Stimulated activated CD4-positive, alpha-beta T cell treated with anti-CD3 and anti-CD28 coated beads, Interleukin-12 subunit alpha, Interleukin-12 subunit beta, amount 100 ng/mL, for 4 hours (primary cell): Measurements from ENCODE around the gene PSRC1.
"Not testable (repeated sequence)": the region's sequence is repeated elsewhere in the genome, so short reads cannot be mapped to it uniquely, and the experiment has no call there.

Experiments used
- DNase-seq: peaks from one replicate; pipeline ENCODE4 v3.0.0-alpha.2; 2020

PSRC1 gene

GRCh38 chr1:109282952-109283747 is at the start of gene PSRC1:
Gene PSRC1 (minus strand): TSS chr1:109283145.
- DNase-seq = peak; percentile 86

- DNase-seq = no peak
These were observed 48.2 kb upstream of the PSRC1 start for GRCh38 chr1:109331113-109331512.

- no peak for DNase-seq
These were observed 44.3 kb upstream of the PSRC1 start for GRCh38 chr1:109327285-109327684.

DNA sequence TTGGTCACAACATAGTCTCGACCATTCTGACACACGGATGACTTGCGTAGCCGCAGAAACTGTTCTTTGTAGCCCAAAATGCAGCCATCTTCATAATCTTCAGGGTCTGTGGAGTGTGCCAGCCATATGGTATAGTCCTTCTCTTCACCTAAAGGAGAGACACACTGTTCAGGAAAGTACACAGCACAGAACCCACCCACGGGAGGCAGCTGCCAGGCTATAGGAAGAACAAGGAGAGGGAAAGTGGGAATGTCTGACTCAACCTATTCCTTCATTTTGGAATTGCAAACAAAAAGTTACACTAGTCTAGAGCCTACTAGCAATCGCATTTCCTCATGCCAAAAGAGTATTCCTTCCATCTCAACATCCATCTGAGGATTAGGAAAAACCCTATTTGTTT is 40.0 kb upstream of the PSRC1 start:
- DNase-seq = no peak

GRCh38 chr1:109319114-109319513 is 36.2 kb upstream of the PSRC1 start:
- DNase-seq = no peak

DNA sequence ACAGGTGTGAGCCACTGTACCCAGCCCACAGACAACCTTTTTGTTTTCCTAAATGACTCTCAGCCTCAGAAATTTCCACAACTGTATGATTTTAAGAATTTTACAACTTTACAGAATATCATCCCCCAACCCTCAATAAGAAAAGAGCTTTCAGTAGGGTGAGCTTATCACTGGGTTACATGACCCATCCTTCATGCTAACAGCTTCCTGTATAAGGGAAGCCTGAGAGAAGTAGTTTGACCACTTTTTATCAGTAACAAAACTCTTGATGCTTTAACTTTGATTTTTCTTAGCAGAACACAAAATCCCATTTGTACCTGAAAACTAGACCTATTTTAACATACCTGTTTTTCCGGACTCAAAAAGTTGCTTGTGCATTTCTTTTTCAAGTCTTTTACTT is 33.6 kb upstream of the PSRC1 start:
- DNase-seq = no peak

DNA sequence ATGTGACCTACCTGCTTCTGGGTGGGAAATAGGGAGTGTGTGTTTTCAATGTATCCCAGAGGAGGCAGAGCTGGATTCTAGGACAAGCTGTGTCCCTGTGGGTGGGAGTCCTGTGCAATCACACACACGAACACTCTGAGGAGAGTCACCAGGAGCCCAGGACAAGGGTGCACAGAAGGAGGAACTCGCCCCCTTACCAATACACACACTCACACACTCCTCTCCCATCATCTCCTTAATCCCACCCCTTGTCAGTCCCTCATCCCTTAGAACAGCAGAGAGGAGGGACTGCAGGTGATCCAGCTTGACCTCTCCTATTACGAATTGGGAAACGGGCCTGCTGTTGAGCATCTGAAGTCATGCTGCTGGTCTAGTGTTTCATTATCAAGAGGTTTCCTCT is 32.3 kb upstream of the PSRC1 start:
- no peak for DNase-seq

DNA sequence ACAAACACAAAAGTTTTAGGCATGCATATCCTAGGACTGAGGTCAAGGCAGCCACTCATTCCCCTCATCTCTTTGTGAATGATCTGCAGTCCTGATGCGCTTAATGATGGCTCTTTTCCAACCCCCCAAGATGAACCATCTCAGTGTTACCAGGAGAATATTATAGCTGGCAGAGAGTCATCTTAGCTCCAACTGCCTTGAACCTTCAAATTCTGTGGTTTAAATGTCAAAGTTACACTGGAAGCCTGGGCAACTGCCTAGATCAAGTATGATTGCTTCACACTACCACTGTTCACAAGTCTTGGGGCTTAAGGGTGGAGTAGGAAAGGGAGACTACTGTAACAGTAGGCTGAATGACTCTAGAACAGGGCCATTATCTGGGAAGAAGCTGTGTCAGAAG is 31.9 kb upstream of the PSRC1 start:
- no peak for DNase-seq

- no peak for DNase-seq
These were observed 30.2 kb upstream of the PSRC1 start for GRCh38 chr1:109312978-109313775.

DNA sequence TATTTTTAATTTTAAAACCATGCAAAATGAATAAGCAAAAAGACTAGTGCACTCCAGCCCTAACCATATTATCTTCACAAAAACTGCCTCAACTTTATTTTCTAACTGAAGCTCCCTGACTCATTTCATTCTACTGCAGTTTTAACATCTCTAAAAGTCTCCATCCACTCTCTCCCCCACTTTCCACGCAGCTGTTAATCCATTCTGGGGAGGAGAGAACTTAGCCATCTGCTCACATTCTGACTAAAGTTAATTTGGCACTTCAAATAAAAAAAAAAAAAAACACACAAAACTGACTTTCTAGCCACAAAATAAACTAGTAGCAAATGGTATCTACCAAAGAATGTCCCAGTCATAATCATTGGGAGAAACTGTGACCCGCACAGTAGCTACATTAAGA is 29.3 kb upstream of the PSRC1 start:
- DNase-seq = no peak

DNA sequence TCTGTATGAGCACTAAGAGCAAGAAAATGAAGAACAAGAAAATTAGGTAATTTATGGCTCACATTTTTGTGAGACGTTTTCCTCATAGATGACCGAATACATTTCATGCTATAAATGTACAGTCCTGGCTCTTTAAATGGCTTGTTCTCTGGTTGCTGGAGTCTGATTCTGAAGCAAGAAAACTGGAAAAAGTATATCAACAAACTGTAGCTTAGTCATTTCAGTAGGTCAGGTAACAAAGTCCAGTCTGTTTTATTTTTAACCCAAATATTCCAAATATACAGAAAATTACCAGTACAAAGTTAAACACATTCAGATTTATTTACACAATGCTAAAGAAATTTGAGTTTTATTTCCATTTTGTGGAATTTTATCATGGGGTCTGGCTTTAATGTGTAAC is 26.4 kb upstream of the PSRC1 start:
- no peak for DNase-seq

- no peak for DNase-seq
These were observed 24.5 kb upstream of the PSRC1 start for GRCh38 chr1:109307274-109308021.

- DNase-seq = no peak
These were observed 23.9 kb upstream of the PSRC1 start, which contains the start of gene MYBPHL for GRCh38 chr1:109306832-109307273. Gene MYBPHL (minus strand): TSS chr1:109307011. CDS start chr1:109306991, 20 bp downstream.

DNA sequence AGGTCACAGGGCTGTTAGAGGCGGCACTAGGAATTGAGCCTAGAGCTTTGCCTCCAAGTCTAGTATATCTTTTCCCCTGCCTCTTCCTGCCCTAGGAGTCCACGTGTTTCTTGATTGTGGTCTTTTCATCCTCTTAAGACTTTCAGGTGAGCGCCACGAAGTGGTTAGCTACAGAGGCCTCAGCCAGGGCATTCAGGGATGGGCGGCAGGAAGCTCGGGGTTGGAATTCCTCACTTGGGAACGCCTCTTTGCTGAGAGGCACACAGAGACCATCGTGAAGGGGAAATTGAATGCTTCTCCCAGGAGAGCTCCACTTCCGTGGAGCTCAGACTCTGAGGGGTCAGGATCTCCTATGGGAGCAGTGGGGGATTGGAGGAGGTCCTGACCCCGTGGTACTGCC is 23.0 kb upstream of the PSRC1 start:
- not testable (repeated sequence) for DNase-seq

DNA sequence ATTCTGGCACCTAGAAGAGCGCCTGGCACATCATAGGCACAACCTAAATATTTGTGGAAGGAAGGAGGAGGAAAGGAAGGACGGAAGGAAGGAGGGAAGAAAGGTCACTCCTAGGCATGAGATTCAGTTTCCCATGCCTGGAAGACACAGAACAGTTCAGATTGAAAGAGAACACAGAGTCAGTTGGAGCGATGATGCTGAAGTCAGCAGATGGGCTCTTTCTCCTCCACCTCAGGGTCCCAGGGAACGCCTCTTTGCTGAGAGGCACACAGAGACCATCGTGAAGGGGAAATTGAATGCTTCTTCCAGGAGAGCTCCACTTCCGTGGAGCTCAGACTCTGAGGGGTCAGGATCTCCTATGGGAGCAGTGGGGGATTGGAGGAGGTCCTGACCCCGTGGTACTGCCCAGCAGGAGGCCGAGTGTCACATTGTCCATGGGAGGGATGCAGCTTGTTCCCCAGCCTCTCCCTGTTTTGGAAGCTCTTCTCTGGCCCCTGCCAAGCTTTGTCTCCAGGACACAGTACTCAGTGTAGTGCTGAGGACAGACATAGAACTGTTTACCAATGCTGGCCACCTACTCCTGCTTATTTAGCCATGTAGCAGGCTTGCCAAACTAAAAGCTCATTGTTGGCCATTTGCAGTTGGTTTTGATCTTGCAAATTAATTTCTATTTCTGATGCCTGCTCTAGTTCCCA is 21.4 kb upstream of the PSRC1 start:
- DNase-seq = no peak

- DNase-seq = no peak
These were observed 18.9 kb upstream of the PSRC1 start for GRCh38 chr1:109301874-109302273.

GRCh38 chr1:109300650-109301151 is 17.8 kb upstream of the PSRC1 start:
- no peak for DNase-seq

DNA sequence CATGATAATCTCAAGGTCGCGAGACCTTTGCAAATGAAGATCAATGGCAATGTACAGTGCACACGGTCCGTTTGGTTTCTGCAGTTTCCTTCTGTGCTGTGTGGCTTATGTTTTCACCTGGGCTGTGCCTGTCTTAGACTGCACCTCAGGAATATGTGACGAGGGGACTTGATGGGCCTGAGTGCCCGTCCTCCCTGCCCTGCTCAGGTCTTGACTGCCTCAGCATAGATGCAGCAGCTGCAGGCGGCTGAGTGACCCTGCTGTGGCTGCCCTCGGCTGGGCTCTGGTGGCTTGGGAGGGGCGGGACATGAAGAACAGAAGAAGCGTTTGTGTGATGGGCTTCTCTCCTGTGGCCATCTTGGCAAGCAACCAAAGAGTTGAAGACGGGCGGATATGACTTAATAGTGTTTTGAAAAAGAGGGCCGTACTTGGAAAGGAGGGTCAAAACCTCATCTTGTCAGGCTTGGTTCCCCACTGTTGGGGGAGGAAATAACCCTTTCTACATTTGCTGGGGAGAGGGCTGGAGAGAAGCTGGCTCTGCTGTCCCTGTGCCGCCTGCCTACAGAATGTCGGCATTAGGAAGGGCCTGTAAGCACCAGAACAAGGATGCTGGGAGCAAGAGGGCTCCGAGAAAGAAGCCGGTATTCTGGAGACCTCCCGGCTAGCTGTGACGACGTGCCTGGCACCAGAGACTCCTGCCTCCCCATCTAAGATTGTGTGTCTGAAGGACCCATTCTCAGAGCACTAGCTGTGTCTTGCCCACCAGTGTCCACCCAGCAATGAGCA is 16.8 kb upstream of the PSRC1 start:
- no peak for DNase-seq

GRCh38 chr1:109298666-109299557 is 16.0 kb upstream of the PSRC1 start:
- DNase-seq = no peak

DNA sequence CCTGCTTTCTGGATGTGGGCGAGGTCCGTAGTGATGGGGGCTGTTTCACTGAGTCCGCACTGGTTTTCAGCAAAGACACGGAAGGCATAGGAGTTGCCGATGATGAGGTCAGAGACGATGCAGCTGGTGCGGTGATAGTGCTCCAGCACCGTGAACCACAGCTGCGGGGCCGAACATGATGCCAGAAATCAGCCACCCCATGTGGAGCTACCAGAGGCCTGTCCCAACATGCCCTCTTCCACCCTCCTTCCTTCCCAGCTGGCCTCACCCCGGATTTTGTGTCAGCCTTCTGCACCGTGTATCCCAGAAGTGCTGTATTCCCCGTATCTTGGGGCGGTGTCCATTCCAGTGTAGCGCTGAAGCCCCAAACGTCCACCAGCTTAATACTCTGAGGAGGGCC is 13.8 kb upstream of the PSRC1 start:
- DNase-seq = no peak
